Right lobe of liver (tissue), 6 donors: Measurements from ENCODE around the gene PTN. TPM values are rescaled to one million over a fixed set of nuclear protein-coding genes. Genes with fewer than 3 reads are reported as not detected.
"Not testable (repeated sequence)": the region's sequence is repeated elsewhere in the genome, so short reads cannot be mapped to it uniquely, and the experiment has no call there.

ENCODE experiments used
- ATAC-seq, 4 donors: fragments of 200-7000 bp; cut with Tn5 transposase; one replicate each; pipeline ENCODE4 v1.9.1; 2020; ENCODE audit warnings: mild to moderate bottlenecking in 4 of 4, moderate library complexity in 4 of 4
- DNase-seq, 3 donors: peaks; one replicate each; pipeline ENCODE4 v3.0.0-alpha.2; 2020
- H3K27ac ChIP-seq, 3 donors: fragments of 200-600 bp; one replicate each; pipeline ENCODE4 v1.8.0; 2022
- H3K27me3 ChIP-seq, 2 donors: fragments of 200-600 bp; one replicate each; pipeline ENCODE4 v1.8.0; 2022
- H3K36me3 ChIP-seq, 4 donors: fragments of 200-600 bp; sonication (generic) in 1 of 4; one replicate each; pipeline versions ENCODE4 v1.5.1 to v1.8.0; 2017 to 2022; ENCODE audit warnings: control low read depth in 1 of 4
- H3K4me1 ChIP-seq, 4 donors: fragments of 200-600 bp; sonication (generic) in 1 of 4; one replicate each; pipeline versions ENCODE4 v1.5.1 to v1.8.0; 2017 to 2022; ENCODE audit warnings: control low read depth in 1 of 4
- H3K4me3 ChIP-seq, 3 donors: fragments of 200-600 bp; one replicate each; pipeline ENCODE4 v1.8.0; 2022
- H3K9me3 ChIP-seq, 4 donors: fragments of 200-600 bp; sonication (generic) in 1 of 4; one replicate each; pipeline versions ENCODE4 v1.5.1 to v1.8.0; 2017 to 2022; ENCODE audit warnings: control low read depth in 1 of 4
- CTCF ChIP-seq, 4 donors: fragments of 200-600 bp in 3 of 4; fragments of 450-650 bp in 1 of 4; IDR thresholded peaks; one replicate each; pipeline versions ENCODE4 v1.5.1 to v1.8.0; 2016 to 2022; ENCODE audit warnings: antibody characterized with exemption in 4 of 4, mild to moderate bottlenecking in 2 of 4
- POLR2A ChIP-seq: fragments of 450-650 bp; IDR thresholded peaks from one replicate; pipeline ENCODE4 v1.6.1; 2017; ENCODE audit warnings: antibody characterized with exemption, mild to moderate bottlenecking
- WGBS: methylation state at CpG from one replicate; pipeline ENCODE4 v1.1.6; 2018; ENCODE audit warnings: low coverage, low lambda C conversion rate; ENCODE audit not compliant: insufficient coverage; ENCODE audit errors: missing lambda C conversion rate; 5-methylcytosine and 5-hydroxymethylcytosine counted together
- intact Hi-C, 2 donors: fragments of 100-400 bp; cut with DNase I; formaldehyde crosslinking; loops; one replicate each; pipeline versions ENCODE4 v1.11.2 to v1.14.1; 2022
- total RNA-seq, 6 experiments: library from RNA; depleted of rRNA in 2 of 6; stranded (reverse); fragments of >200 nt in 2 of 6; fragmentation: NEBNext Ultra II Directional in 3 of 6; extraction: Animal tissue kit (Norgen Biotek cat#: 25700) in 3 of 6; gene quantifications; one replicate each; pipeline versions ENCODE4 v1.1.0 to v1.2.4, GENCODE V29; 2016 to 2023
- donor health status: DM: no; HTN: yes; CAD: no.
- donor health status: DM: no; HTN: no; CAD: no.
- donor health status: DM: no; HTN: no; CAD: no.
- donor health status: DM: no; HTN: yes; CAD: no.
- donor health status: DM: no; HTN: yes; CAD: no.

PTN gene
- total RNA-seq, 6 experiments from 2014 or later: 0.31 to 1.7 (median 0.89) TPM

GRCh38 chr7:137282043-137282442 lies 61.5 kb downstream of the PTN start:
- no peaks in the 10 kb centered on the region for H3K4me1 ChIP-seq
- H3K36me3 ChIP-seq: no peaks in the 10 kb centered on the region
- no peaks in the 10 kb centered on the region for H3K27me3 ChIP-seq
- no peak for TF ChIP-seq CTCF (IDR thresholded peaks at IDR 0.05)
- no peak for TF ChIP-seq POLR2A
- H3K4me3 ChIP-seq: no peak overlapping the region
- no peak for ATAC-seq
- no peaks in the 10 kb centered on the region for H3K9me3 ChIP-seq
- no peak for DNase-seq
- intact Hi-C loops: no loop called here
- H3K27ac ChIP-seq: no peak overlapping the region

GRCh38 chr7:137276189-137276588 lies 67.3 kb downstream of the PTN start:
- Histone ChIP-seq H3K9me3 (no peaks in the 10 kb centered on the region), H3K4me3 (no peak overlapping the region), H3K4me1 (peaks cover 0 to 13% (median 5%) of the 10 kb centered on the region in 4 donors), H3K27me3 (no peaks in the 10 kb centered on the region), H3K27ac (no peak overlapping the region), H3K36me3 (no peaks in the 10 kb centered on the region)
- DNase-seq (no peak), ATAC-seq (no peak)
- WGBS: 69% methylated on average over 5 of the region's 5 CpGs
- TF ChIP-seq CTCF (IDR thresholded peaks at IDR 0.05) (no peak), POLR2A (no peak)
- intact Hi-C loops: no loop called here

GRCh38 chr7:137272249-137272648 lies 71.3 kb downstream of the PTN start:
- H3K9me3 ChIP-seq: no peaks in the 10 kb centered on the region
- H3K4me3 ChIP-seq: no peak overlapping the region
- no peak for TF ChIP-seq CTCF (IDR thresholded peaks at IDR 0.05)
- no peak for TF ChIP-seq POLR2A
- peak overlapping the region in 1 of 3 donors; percentile 24 for H3K27ac ChIP-seq
- H3K27me3 ChIP-seq: no peaks in the 10 kb centered on the region
- no peaks in the 10 kb centered on the region for H3K36me3 ChIP-seq
- DNase-seq (no peak), ATAC-seq (peak; percentile 85 to 95 (median 92))
- 34% methylated on average over 5 of the region's 5 CpGs for WGBS
- intact Hi-C loops: no loop called here
- H3K4me1 ChIP-seq: peaks cover 0 to 16% (median 5%) of the 10 kb centered on the region in 4 donors

GRCh38 chr7:137269240-137269639 lies 74.3 kb downstream of the PTN start:
- no peak overlapping the region for H3K4me3 ChIP-seq
- H3K27me3 ChIP-seq: no peaks in the 10 kb centered on the region
- H3K4me1 ChIP-seq: peaks cover 0 to 20% (median 5%) of the 10 kb centered on the region in 4 donors
- ATAC-seq (no peak), DNase-seq (no peak)
- no peaks in the 10 kb centered on the region for H3K36me3 ChIP-seq
- no peak for TF ChIP-seq CTCF (IDR thresholded peaks at IDR 0.05)
- no peak for TF ChIP-seq POLR2A
- no peaks in the 10 kb centered on the region for H3K9me3 ChIP-seq
- 94% methylated on average over 1 of the region's 2 CpGs for WGBS
- intact Hi-C loops: no loop called here
- H3K27ac ChIP-seq: no peak overlapping the region

GRCh38 chr7:137268001-137268865 lies 75.3 kb downstream of the PTN start:
- H3K4me1 ChIP-seq: peaks cover 0 to 20% (median 5%) of the 10 kb centered on the region in 4 donors
- H3K4me3 ChIP-seq, H3K27me3 ChIP-seq, H3K36me3 ChIP-seq, DNase-seq, H3K27ac ChIP-seq, H3K9me3 ChIP-seq, intact Hi-C loops, ATAC-seq: not testable (repeated sequence)
- WGBS: 95% methylated on average over 15 of the region's 34 CpGs
